HCT116 (cell line): ENCODE results near the gene COL4A4. TPM values are rescaled to one million over a fixed set of nuclear protein-coding genes. Genes with fewer than 3 reads are reported as not detected.

Source experiments
- ATAC-seq: fragments of 200-7000 bp; cut with Tn5 transposase; 2 replicates; pipeline ENCODE4 v1.9.1; 2020; ENCODE audit warnings: mild to moderate bottlenecking, moderate library complexity
- BruUV-seq: library from RNA; stranded (reverse); fragments of 400-500 nt; replicated peaks from 2 replicates; lab custom pipeline; 2021; lab: Mats Ljungman, UMichigan
- CTCF ChIA-PET: fragments of 300-600 bp; sonication (Branson Sonifier 250); formaldehyde crosslinking; loops from one replicate; lab custom pipeline; 2021; ENCODE audit warnings: antibody characterized with exemption; lab: Charles Lee
- POLR2A ChIA-PET: fragments of 300-600, 350-600 bp; sonication (Branson Sonifier 250); formaldehyde crosslinking; loops from one replicate; lab custom pipeline; 2021; ENCODE audit warnings: antibody characterized with exemption; lab: Charles Lee
- RAD21 ChIA-PET, 2 experiments: fragments of 300-600 bp; sonication (Branson Sonifier 250); formaldehyde crosslinking; loops; one replicate each; lab custom pipeline; 2023; ENCODE audit warnings: low total read pairs in 2 of 2; ENCODE audit not compliant: uncharacterized antibody in 2 of 2, unreplicated experiment in 2 of 2, low non-redundant PET in 1 of 2; lab: Charles Lee
- DNase-seq: peaks from one replicate; pipeline ENCODE4 v3.0.0-alpha.2; 2010; ENCODE audit warnings: low read depth, low spot score
- H2AFZ ChIP-seq: fragments of 200-600 bp; shearing (Covaris generic), sonication (generic); 2 replicates; pipeline ENCODE4 v1.6.1; 2017; ENCODE audit warnings: low read depth, mixed run types, mixed read lengths, antibody characterized with exemption, low read length; ENCODE audit not compliant: poor library complexity, severe bottlenecking
- H3K27ac ChIP-seq: 2 replicates; pipeline ENCODE4 v1.5.1; 2012; ENCODE audit warnings: low read depth, low read length
- H3K27me3 ChIP-seq: fragments of 200-600 bp; sonication (generic); 2 replicates; pipeline ENCODE4 v1.6.1; 2016; ENCODE audit warnings: mixed run types, low read length, mixed read lengths; ENCODE audit not compliant: insufficient read depth
- H3K36me3 ChIP-seq, 2 experiments: fragments of 200-500 bp in 1 of 2; fragments of 200-600 bp in 1 of 2; sonication (Bioruptor generic) in 1 of 2; sonication (generic) in 1 of 2; 2 replicates each; pipeline versions ENCODE4 v1.5.1 to v1.6.1; 2014 to 2016; ENCODE audit warnings: low read length in 2 of 2, inconsistent platforms in 1 of 2, mixed read lengths in 1 of 2, mixed run types in 1 of 2; ENCODE audit not compliant: insufficient read depth in 2 of 2, control insufficient read depth in 1 of 2
- H3K4me1 ChIP-seq, 2 experiments: fragments of 200-600 bp in 1 of 2; sonication (generic) in 1 of 2; 2 replicates each; pipeline versions ENCODE4 v1.5.1 to v1.6.1; 2012 to 2017; ENCODE audit warnings: low read length in 2 of 2, inconsistent platforms in 1 of 2, mild to moderate bottlenecking in 1 of 2, mixed read lengths in 1 of 2, mixed run types in 1 of 2, moderate library complexity in 1 of 2; ENCODE audit not compliant: insufficient read depth in 2 of 2, control insufficient read depth in 1 of 2
- H3K4me2 ChIP-seq: fragments of 200-600 bp; sonication (generic); 2 replicates; pipeline ENCODE4 v1.6.1; 2017; ENCODE audit warnings: mixed run types, low read length, mixed read lengths
- H3K4me3 ChIP-seq, 2 experiments: fragments of 200-600 bp in 1 of 2; sonication (generic) in 1 of 2; replicated peaks in 1 of 2; 2 replicates each; pipeline ENCODE4 v1.5.1; 2011 to 2016; ENCODE audit warnings: low read length in 2 of 2, control low read depth in 1 of 2, low read depth in 1 of 2, mild to moderate bottlenecking in 1 of 2, mixed read lengths in 1 of 2, mixed run types in 1 of 2
- H3K79me2 ChIP-seq: fragments of 200-600 bp; sonication (generic); 2 replicates; pipeline ENCODE4 v1.6.1; 2017; ENCODE audit warnings: mild to moderate bottlenecking, mixed run types, low read length, moderate library complexity, mixed read lengths; ENCODE audit not compliant: insufficient read depth
- H3K9ac ChIP-seq: fragments of 200-600 bp; sonication (generic); 2 replicates; pipeline ENCODE4 v1.6.1; 2016; ENCODE audit warnings: low read length, mixed read lengths
- H3K9me2 ChIP-seq: fragments of 200-600 bp; sonication (generic), shearing (Covaris generic); 2 replicates; pipeline ENCODE4 v1.6.1; 2017; ENCODE audit warnings: mixed run types, mild to moderate bottlenecking, moderate library complexity; ENCODE audit not compliant: insufficient read depth
- H3K9me3 ChIP-seq, 2 experiments: fragments of 200-500 bp in 1 of 2; fragments of 200-600 bp in 1 of 2; sonication (Bioruptor generic) in 1 of 2; sonication (generic) in 1 of 2; 2 replicates each; pipeline ENCODE4 v1.6.1; 2014 to 2017; ENCODE audit warnings: low read length in 2 of 2, mixed read lengths in 2 of 2, inconsistent platforms in 1 of 2, low read depth in 1 of 2, mild to moderate bottlenecking in 1 of 2, mixed run types in 1 of 2, moderate library complexity in 1 of 2; ENCODE audit not compliant: control insufficient read depth in 1 of 2, insufficient read depth in 1 of 2
- H4K20me1 ChIP-seq: fragments of 200-600 bp; sonication (generic), shearing (Covaris generic); 2 replicates; pipeline ENCODE4 v1.6.1; 2017; ENCODE audit warnings: mixed run types, mild to moderate bottlenecking, moderate library complexity; ENCODE audit not compliant: insufficient read depth
- CEBPB ChIP-seq: IDR thresholded peaks from 2 replicates; pipeline ENCODE4 v1.6.1; 2012; ENCODE audit warnings: low read depth
- SP1 ChIP-seq: IDR thresholded peaks from 2 replicates; pipeline ENCODE4 v1.6.1; 2012; ENCODE audit warnings: low read depth
- SRF ChIP-seq: IDR thresholded peaks from 2 replicates; pipeline ENCODE4 v1.6.1; 2012; ENCODE audit warnings: low read depth
- TCF7L2 ChIP-seq: IDR thresholded peaks from 2 replicates; pipeline ENCODE4 v1.7.0; 2011; ENCODE audit warnings: borderline replicate concordance, inconsistent platforms; ENCODE audit not compliant: insufficient read depth, insufficient read length; ENCODE audit errors: extremely low read depth
- YY1 ChIP-seq: IDR thresholded peaks from 2 replicates; pipeline ENCODE4 v1.6.1; 2011; ENCODE audit warnings: low read length, low read depth, moderate library complexity, mild to moderate bottlenecking; ENCODE audit not compliant: insufficient replicate concordance; ENCODE audit errors: extremely low read depth
- intact Hi-C: fragments of 100-400 bp; cut with micrococcal nuclease; formaldehyde crosslinking; loops from 2 replicates; pipeline ENCODE4 v1.10.0; 2022
- total RNA-seq: library from RNA; stranded (reverse); gene quantifications from one replicate; pipeline ENCODE4 v1.2.1, GENCODE V29; 2021; ENCODE audit not compliant: unreplicated experiment
- TF ChIP-seq, protein P1 (sequence below), 3 experiments: fragments of 200-600 bp in 1 of 3; sonication (generic) in 1 of 3; IDR thresholded peaks in 2 of 3; conservative IDR thresholded peaks in 1 of 3; 2 replicates each; pipeline ENCODE4 v1.5.1; 2012 to 2017; ENCODE audit warnings: low read depth in 2 of 3, low read length in 2 of 3, antibody characterized with exemption in 1 of 3, borderline replicate concordance in 1 of 3, control low read depth in 1 of 3, mild to moderate bottlenecking in 1 of 3, mixed read lengths in 1 of 3, mixed run types in 1 of 3, moderate library complexity in 1 of 3; ENCODE audit not compliant: insufficient read depth in 1 of 3
- TF ChIP-seq, protein P2 (sequence below): IDR thresholded peaks from 2 replicates; pipeline ENCODE4 v1.6.1; 2011; ENCODE audit warnings: mild to moderate bottlenecking, low read length, moderate library complexity; ENCODE audit not compliant: insufficient replicate concordance; ENCODE audit errors: extremely low read depth
- TF ChIP-seq, protein P3 (sequence below): IDR thresholded peaks from 2 replicates; pipeline ENCODE4 v1.6.1; 2012

Gene COL4A4
- total RNA-seq, 1 experiment from 2014 or later: 5.9 TPM

DNA sequence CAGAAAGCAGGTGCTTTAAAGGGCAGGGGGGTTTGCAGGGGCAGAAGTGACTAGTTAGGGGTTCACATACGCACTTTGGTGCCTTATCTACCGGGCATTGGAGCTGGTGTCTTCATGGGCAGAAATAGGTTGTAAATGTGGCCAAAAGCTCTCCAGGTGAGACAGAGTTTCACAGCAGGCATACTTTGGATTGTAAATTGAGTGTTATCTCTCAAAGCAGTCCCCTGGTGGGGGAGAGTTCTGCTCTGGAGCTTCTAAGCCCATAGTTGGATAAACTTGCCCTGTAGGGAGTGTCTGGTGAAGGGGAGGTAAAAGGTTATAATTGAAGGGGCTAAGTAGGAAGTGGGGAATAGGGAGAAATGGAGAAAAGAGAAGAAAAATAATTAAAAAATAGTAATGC is 43.6 kb upstream of the COL4A4 start:
- no peak overlapping the region for H3K4me3 ChIP-seq
- ChIA-PET RAD21 (no interaction called here), POLR2A (no interaction called here), CTCF (interaction anchor here (1.2 kb wide), 1 partner anchor 31 kb away, joined by 4 read pairs; no protein-coding TSS in a partner anchor)
- intact Hi-C loops: no loop called here
- no peak overlapping the region for H2AFZ ChIP-seq
- H3K79me2 ChIP-seq: no peaks in the 10 kb centered on the region
- DNase-seq: no peak
- no peak overlapping the region for H3K9ac ChIP-seq
- H3K9me3 ChIP-seq: no peaks in the 10 kb centered on the region
- BruUV-seq: no TSS peak
- no peaks in the 10 kb centered on the region for H4K20me1 ChIP-seq
- TF ChIP-seq SP1 (no peak), CEBPB (no peak)
- TF ChIP-seq, protein P1, sequence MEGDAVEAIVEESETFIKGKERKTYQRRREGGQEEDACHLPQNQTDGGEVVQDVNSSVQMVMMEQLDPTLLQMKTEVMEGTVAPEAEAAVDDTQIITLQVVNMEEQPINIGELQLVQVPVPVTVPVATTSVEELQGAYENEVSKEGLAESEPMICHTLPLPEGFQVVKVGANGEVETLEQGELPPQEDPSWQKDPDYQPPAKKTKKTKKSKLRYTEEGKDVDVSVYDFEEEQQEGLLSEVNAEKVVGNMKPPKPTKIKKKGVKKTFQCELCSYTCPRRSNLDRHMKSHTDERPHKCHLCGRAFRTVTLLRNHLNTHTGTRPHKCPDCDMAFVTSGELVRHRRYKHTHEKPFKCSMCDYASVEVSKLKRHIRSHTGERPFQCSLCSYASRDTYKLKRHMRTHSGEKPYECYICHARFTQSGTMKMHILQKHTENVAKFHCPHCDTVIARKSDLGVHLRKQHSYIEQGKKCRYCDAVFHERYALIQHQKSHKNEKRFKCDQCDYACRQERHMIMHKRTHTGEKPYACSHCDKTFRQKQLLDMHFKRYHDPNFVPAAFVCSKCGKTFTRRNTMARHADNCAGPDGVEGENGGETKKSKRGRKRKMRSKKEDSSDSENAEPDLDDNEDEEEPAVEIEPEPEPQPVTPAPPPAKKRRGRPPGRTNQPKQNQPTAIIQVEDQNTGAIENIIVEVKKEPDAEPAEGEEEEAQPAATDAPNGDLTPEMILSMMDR (IDR thresholded peaks at IDR 0.05 in 2 of 3, conservative IDR thresholded peaks at IDR 0.05 in 1 of 3; ENCODE audit: borderline replicate concordance in 1 of 3, insufficient read depth in 1 of 3, low read depth in 2 of 3, low read length in 2 of 3): no peak
- no peak overlapping the region for H3K4me2 ChIP-seq
- H3K27me3 ChIP-seq: no peaks in the 10 kb centered on the region
- no peaks in the 10 kb centered on the region for H3K4me1 ChIP-seq
- no peaks in the 10 kb centered on the region for H3K9me2 ChIP-seq
- no peaks in the 10 kb centered on the region for H3K36me3 ChIP-seq
- no peak overlapping the region for H3K27ac ChIP-seq
- ATAC-seq: no peak

- Histone ChIP-seq H3K4me3 (no peak overlapping the region), H3K79me2 (no peaks in the 10 kb centered on the region), H4K20me1 (no peaks in the 10 kb centered on the region), H3K4me1 (no peaks in the 10 kb centered on the region), H3K27me3 (no peaks in the 10 kb centered on the region), H3K9me3 (no peaks in the 10 kb centered on the region), H2AFZ (no peak overlapping the region), H3K9me2 (no peaks in the 10 kb centered on the region), H3K27ac (no peak overlapping the region), H3K36me3 (no peaks in the 10 kb centered on the region), H3K4me2 (no peak overlapping the region), H3K9ac (no peak overlapping the region)
- DNase-seq: no peak
- intact Hi-C loops: no loop called here
- POLR2A ChIA-PET: no interaction called here
- TF ChIP-seq YY1: no peak
- no peak for TF ChIP-seq TCF7L2
- no peak for TF ChIP-seq SP1
- no peak for TF ChIP-seq SRF
- TF ChIP-seq CEBPB: no peak
- TF ChIP-seq, protein P2, sequence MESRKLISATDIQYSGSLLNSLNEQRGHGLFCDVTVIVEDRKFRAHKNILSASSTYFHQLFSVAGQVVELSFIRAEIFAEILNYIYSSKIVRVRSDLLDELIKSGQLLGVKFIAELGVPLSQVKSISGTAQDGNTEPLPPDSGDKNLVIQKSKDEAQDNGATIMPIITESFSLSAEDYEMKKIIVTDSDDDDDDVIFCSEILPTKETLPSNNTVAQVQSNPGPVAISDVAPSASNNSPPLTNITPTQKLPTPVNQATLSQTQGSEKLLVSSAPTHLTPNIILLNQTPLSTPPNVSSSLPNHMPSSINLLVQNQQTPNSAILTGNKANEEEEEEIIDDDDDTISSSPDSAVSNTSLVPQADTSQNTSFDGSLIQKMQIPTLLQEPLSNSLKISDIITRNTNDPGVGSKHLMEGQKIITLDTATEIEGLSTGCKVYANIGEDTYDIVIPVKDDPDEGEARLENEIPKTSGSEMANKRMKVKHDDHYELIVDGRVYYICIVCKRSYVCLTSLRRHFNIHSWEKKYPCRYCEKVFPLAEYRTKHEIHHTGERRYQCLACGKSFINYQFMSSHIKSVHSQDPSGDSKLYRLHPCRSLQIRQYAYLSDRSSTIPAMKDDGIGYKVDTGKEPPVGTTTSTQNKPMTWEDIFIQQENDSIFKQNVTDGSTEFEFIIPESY: no peak
- TF ChIP-seq, protein P3, sequence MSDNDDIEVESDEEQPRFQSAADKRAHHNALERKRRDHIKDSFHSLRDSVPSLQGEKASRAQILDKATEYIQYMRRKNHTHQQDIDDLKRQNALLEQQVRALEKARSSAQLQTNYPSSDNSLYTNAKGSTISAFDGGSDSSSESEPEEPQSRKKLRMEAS: no peak
- no TSS peak for BruUV-seq
- no peak for ATAC-seq
- RAD21 ChIA-PET: no interaction called here
- CTCF ChIA-PET: no interaction called here
Observed at GRCh38 chr2:227206406-227206805, 42.4 kb upstream of the COL4A4 start.
